Measurements from ENCODE around the gene KBTBD12.

Gene KBTBD12

DNA sequence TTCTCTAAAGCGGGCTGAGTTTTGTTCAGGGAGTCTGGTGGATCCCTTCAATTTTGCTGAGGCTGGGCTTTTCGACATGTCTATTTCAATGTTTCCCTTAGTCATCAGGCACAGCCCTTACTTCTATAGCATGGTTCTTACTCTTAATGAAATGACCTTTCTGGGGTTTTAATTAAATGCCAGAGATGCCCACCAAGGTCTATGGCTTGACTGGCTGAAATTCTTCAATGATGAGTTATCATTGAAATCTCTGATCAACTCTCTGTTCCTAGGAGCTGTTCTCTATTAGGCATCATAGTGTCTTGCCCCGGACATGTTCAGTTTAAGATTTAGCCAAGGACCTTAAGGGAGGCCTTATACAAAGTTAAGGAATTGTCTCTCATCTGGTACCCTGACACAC is 33.4 kb upstream of the KBTBD12 start:
- no peak for DNase-seq (ENCODE audit: extremely low spot score)
- CTCF ChIA-PET: no interaction called here
- TF ChIP-seq ZNF384 (IDR thresholded peaks at IDR 0.05) (no peak), TARDBP (IDR thresholded peaks at IDR 0.05) (no peak), SP1 (IDR thresholded peaks at IDR 0.05) (no peak)
- POLR2A ChIA-PET: no interaction called here

GRCh38 chr3:127884041-127884440 is 31.0 kb upstream of the KBTBD12 start:
- no peak for DNase-seq (ENCODE audit: extremely low spot score)

DNA sequence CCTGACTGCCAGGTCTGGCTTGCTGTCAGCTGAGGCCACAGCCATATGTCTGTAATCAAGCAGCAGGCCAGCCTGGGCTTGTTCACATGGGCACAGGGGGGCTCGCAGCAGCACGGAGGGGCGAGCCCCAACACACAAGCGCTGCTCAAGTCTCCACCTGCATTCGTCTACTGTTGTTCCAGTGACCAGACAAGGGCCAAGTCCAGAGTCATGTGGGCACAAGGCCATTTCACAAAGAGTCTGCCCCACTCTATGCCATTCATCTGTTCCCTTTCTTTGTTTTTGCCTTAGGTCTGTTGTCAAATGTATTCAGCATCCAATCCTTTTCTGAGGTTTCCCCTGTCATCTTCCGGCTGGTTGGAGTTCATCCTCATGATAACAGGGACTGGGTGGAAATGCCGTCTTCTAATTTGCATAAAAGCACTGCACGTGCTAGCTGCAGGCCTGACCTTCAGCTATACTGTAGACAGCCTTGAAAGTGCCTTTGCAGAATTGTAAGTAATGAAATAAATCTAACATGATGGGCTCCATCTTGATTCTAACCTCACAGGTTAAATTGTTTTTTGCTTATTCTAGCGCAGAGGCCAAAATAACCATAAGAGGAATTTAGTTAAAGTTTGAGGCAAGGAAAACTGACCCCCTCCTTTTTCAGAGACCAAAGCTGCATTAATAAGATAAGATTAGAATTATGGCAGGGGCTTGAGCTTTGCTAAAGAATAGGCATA is 28.6 kb upstream of the KBTBD12 start:
- ChIA-PET CTCF (no interaction called here), POLR2A (no interaction called here)
- no peak for DNase-seq (ENCODE audit: extremely low spot score)
- no peak for TF ChIP-seq SP1 (IDR thresholded peaks at IDR 0.05)
- no peak for TF ChIP-seq FOXM1 (IDR thresholded peaks at IDR 0.05; ENCODE audit: borderline replicate concordance)

More at GRCh38 chr3:127884041-127884440, 31.0 kb upstream of the KBTBD12 start:
- ChIA-PET POLR2A (no interaction called here), CTCF (no interaction called here)
- TF ChIP-seq FOXM1 (IDR thresholded peaks at IDR 0.05; ENCODE audit: borderline replicate concordance): no peak
- no peak for TF ChIP-seq ELF4 (IDR thresholded peaks at IDR 0.05)
- TF ChIP-seq SP1 (IDR thresholded peaks at IDR 0.05): no peak
- TF ChIP-seq BHLHE40 (IDR thresholded peaks at IDR 0.05; ENCODE audit: borderline replicate concordance): no peak
- no peak for TF ChIP-seq PKNOX1 (IDR thresholded peaks at IDR 0.05)
- no peak for TF ChIP-seq HDGF (IDR thresholded peaks at IDR 0.05; ENCODE audit: borderline replicate concordance)
- TF ChIP-seq SUZ12 (IDR thresholded peaks at IDR 0.05): no peak
- TF ChIP-seq L3MBTL2 (conservative IDR thresholded peaks at IDR 0.05): no peak
- TF ChIP-seq FOXA1 (IDR thresholded peaks at IDR 0.05): no peak
- TF ChIP-seq NFRKB (IDR thresholded peaks at IDR 0.05): no peak
- no peak for TF ChIP-seq FOXK2 (IDR thresholded peaks at IDR 0.05)
- TF ChIP-seq TARDBP (IDR thresholded peaks at IDR 0.05): no peak
- no peak for TF ChIP-seq ARNT (IDR thresholded peaks at IDR 0.05)
- no peak for TF ChIP-seq LEF1 (IDR thresholded peaks at IDR 0.05; ENCODE audit: borderline replicate concordance)
- TF ChIP-seq ZNF384 (IDR thresholded peaks at IDR 0.05): no peak
- TF ChIP-seq CTBP1 (IDR thresholded peaks at IDR 0.05; ENCODE audit: borderline replicate concordance): no peak

- TF ChIP-seq HDGF (IDR thresholded peaks at IDR 0.05; ENCODE audit: borderline replicate concordance) (no peak), PKNOX1 (IDR thresholded peaks at IDR 0.05) (no peak), ARNT (IDR thresholded peaks at IDR 0.05) (no peak), ELF4 (IDR thresholded peaks at IDR 0.05) (no peak), SUZ12 (IDR thresholded peaks at IDR 0.05) (no peak), TARDBP (IDR thresholded peaks at IDR 0.05) (no peak), ZNF384 (IDR thresholded peaks at IDR 0.05) (no peak)
- no peak for DNase-seq (ENCODE audit: extremely low spot score)
- ChIA-PET CTCF (interaction anchor here (0.7 kb wide), 1 partner anchor 9 kb away, joined by 3 read pairs; no protein-coding TSS in a partner anchor), POLR2A (no interaction called here)
These were observed 28.1 kb upstream of the KBTBD12 start for GRCh38 chr3:127886956-127887231.

DNA sequence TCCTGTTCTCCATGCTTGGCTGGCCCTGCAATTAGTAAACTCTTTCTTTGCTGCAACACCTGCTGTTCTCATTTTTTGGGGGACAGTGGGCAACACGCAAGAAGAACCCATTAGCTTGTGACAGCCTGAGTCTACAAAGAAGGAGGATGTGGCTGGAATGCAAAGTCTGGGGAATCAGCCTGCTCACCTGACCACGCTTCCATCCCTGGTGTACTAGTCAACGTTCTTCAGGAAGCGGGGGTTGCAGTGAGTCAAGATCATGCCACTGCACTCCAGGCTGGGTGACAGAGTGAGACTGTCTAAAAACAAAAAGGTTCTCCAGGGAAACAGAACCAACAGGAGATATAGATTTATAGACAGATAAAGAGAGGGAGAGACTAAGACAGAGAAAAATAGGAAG is 27.7 kb upstream of the KBTBD12 start:
- CTCF ChIA-PET: interaction anchor here (0.7 kb wide), 1 partner anchor 9 kb away, joined by 3 read pairs; no protein-coding TSS in a partner anchor
- POLR2A ChIA-PET: no interaction called here
- no peak for DNase-seq (ENCODE audit: extremely low spot score)
- TF ChIP-seq CTBP1 (IDR thresholded peaks at IDR 0.05; ENCODE audit: borderline replicate concordance) (no peak), FOXA1 (IDR thresholded peaks at IDR 0.05) (no peak), L3MBTL2 (conservative IDR thresholded peaks at IDR 0.05) (no peak), SP1 (IDR thresholded peaks at IDR 0.05) (no peak), SUZ12 (IDR thresholded peaks at IDR 0.05) (no peak), ARNT (IDR thresholded peaks at IDR 0.05) (no peak), TARDBP (IDR thresholded peaks at IDR 0.05) (no peak), FOXK2 (IDR thresholded peaks at IDR 0.05) (no peak), NFRKB (IDR thresholded peaks at IDR 0.05) (no peak), ELF4 (IDR thresholded peaks at IDR 0.05) (no peak), BHLHE40 (IDR thresholded peaks at IDR 0.05; ENCODE audit: borderline replicate concordance) (no peak), ZNF384 (IDR thresholded peaks at IDR 0.05) (no peak), PKNOX1 (IDR thresholded peaks at IDR 0.05) (no peak), FOXM1 (IDR thresholded peaks at IDR 0.05; ENCODE audit: borderline replicate concordance) (no peak), HDGF (IDR thresholded peaks at IDR 0.05; ENCODE audit: borderline replicate concordance) (no peak), LEF1 (IDR thresholded peaks at IDR 0.05; ENCODE audit: borderline replicate concordance) (no peak)

GRCh38 chr3:127888156-127888555 is 26.9 kb upstream of the KBTBD12 start:
- ChIA-PET CTCF (no interaction called here), POLR2A (no interaction called here)
- TF ChIP-seq ELF4 (IDR thresholded peaks at IDR 0.05) (no peak), SUZ12 (IDR thresholded peaks at IDR 0.05) (no peak), TARDBP (IDR thresholded peaks at IDR 0.05) (no peak)
- DNase-seq (ENCODE audit: extremely low spot score): no peak

DNA sequence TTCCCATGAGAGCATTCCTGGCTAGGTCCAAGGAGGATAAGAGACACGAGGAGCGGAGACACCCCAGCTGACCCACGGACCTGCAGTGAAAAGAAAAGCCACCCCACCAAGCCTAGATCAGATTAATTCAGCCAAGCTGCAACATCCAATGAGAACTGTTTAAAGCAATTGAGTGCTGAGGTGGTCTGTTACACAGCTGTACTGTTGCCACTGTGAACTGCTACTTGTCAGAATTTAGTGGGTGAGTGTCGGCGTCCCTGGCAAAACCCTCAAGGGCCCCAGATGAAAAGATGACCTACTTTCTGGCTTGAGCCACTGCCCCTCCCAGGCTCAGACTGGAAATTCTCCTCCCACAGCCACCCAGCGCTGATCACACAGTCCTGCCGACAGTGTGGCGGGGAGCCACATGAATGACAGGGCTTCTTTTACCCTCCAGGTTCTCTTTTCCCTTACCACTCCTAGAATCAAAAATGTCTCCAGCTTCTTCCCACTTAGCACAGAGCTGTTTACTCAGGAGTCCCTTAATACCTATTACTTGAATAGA is 26.4 kb upstream of the KBTBD12 start:
- no peak for TF ChIP-seq ARNT (IDR thresholded peaks at IDR 0.05)
- TF ChIP-seq SP1 (IDR thresholded peaks at IDR 0.05): no peak
- ChIA-PET POLR2A (no interaction called here), CTCF (no interaction called here)
- DNase-seq (ENCODE audit: extremely low spot score): no peak
